ENCODE results near the gene FBLN2.

GRCh38 chr3:13634151-13634550 lies 85.2 kb downstream of the FBLN2 start:
- TF ChIP-seq POLR2A (IDR thresholded peaks at IDR 0.05): no peak
- no peak for TF ChIP-seq CTCF (IDR thresholded peaks at IDR 0.05)
